Neural cell (in vitro differentiated cells): ENCODE data around the gene CLEC18C. TPM values are rescaled to one million over a fixed set of nuclear protein-coding genes. Genes with fewer than 3 reads are reported as not detected.

ENCODE experiments used
- H2AFZ ChIP-seq: fragments of 200-600, 300-800 bp; sonication (generic), shearing (Covaris generic); 2 replicates; pipeline ENCODE4 v1.6.0; 2014; ENCODE audit warnings: low read depth, mild to moderate bottlenecking, antibody characterized with exemption, low read length, moderate library complexity
- H3F3A ChIP-seq: fragments of 200-600 bp; shearing (Covaris generic); 2 replicates; pipeline ENCODE4 v1.6.1; 2016; ENCODE audit warnings: mild to moderate bottlenecking, moderate library complexity, mixed read lengths, antibody characterized with exemption, low read length; ENCODE audit not compliant: insufficient read depth, poor library complexity, severe bottlenecking
- H3K27ac ChIP-seq: fragments of 200-600, 300-800 bp; sonication (generic), shearing (Covaris generic); 2 replicates; pipeline ENCODE4 v1.5.1; 2014; ENCODE audit warnings: mild to moderate bottlenecking, low read length, moderate library complexity
- H3K27me3 ChIP-seq: fragments of 300-800, 200-600 bp; sonication (generic), shearing (Covaris generic); 2 replicates; pipeline ENCODE4 v1.6.0; 2014; ENCODE audit warnings: mild to moderate bottlenecking, low read depth, low read length, moderate library complexity; ENCODE audit not compliant: insufficient read depth
- H3K36me3 ChIP-seq: fragments of 300-800, 200-600 bp; sonication (generic), shearing (Covaris generic); 2 replicates; pipeline ENCODE4 v1.5.1; 2014; ENCODE audit warnings: mild to moderate bottlenecking, antibody characterized with exemption, low read length, moderate library complexity; ENCODE audit not compliant: insufficient read depth
- H3K4me2 ChIP-seq: fragments of 300-800, 200-600 bp; sonication (generic), shearing (Covaris generic); 2 replicates; pipeline ENCODE4 v1.6.0; 2014; ENCODE audit warnings: mild to moderate bottlenecking, low read length
- H3K4me3 ChIP-seq: fragments of 300-800, 200-600 bp; sonication (generic), shearing (Covaris generic); 2 replicates; pipeline ENCODE4 v1.5.1; 2014; ENCODE audit warnings: mild to moderate bottlenecking, low read length, moderate library complexity
- H3K79me2 ChIP-seq: fragments of 200-600 bp; shearing (Covaris generic); replicated peaks from 2 replicates; pipeline ENCODE4 v1.6.0; 2014; ENCODE audit warnings: mild to moderate bottlenecking, low read length, moderate library complexity; ENCODE audit not compliant: insufficient read depth
- H3K9ac ChIP-seq: fragments of 300-800, 200-600 bp; sonication (generic), shearing (Covaris generic); 2 replicates; pipeline ENCODE4 v1.6.1; 2016; ENCODE audit warnings: mild to moderate bottlenecking, low read length, mixed read lengths
- H3K9me2 ChIP-seq: fragments of 200-600 bp; shearing (Covaris generic); 2 replicates; pipeline ENCODE4 v1.6.1; 2016; ENCODE audit warnings: mild to moderate bottlenecking, low read length, mixed read lengths; ENCODE audit not compliant: insufficient read depth
- H3K9me3 ChIP-seq: fragments of 200-600, 300-800 bp; sonication (generic), shearing (Covaris generic); 2 replicates; pipeline ENCODE4 v1.6.1; 2016; ENCODE audit warnings: mild to moderate bottlenecking, mixed run types, low read length, moderate library complexity, mixed read lengths
- H4K20me1 ChIP-seq: fragments of 200-600 bp; shearing (Covaris generic); 2 replicates; pipeline ENCODE4 v1.6.1; 2016; ENCODE audit warnings: mild to moderate bottlenecking, mixed run types; ENCODE audit not compliant: insufficient read depth
- CTCF ChIP-seq: fragments of 450-650 bp; IDR thresholded peaks from 2 replicates; pipeline ENCODE4 v1.5.1; 2014; ENCODE audit warnings: antibody characterized with exemption, mild to moderate bottlenecking, moderate library complexity; ENCODE audit not compliant: poor library complexity, severe bottlenecking
- EP300 ChIP-seq: fragments of 450-650 bp; conservative IDR thresholded peaks from 2 replicates; pipeline ENCODE4 v1.6.1; 2014; ENCODE audit warnings: antibody characterized with exemption, mild to moderate bottlenecking, moderate library complexity; ENCODE audit not compliant: poor library complexity, severe bottlenecking
- EZH2 ChIP-seq: fragments of 200-600, 300-800 bp; shearing (Covaris generic), sonication (generic); IDR thresholded peaks from 2 replicates; pipeline ENCODE4 v1.6.1; 2014; ENCODE audit warnings: antibody characterized with exemption, low read length, borderline replicate concordance, mild to moderate bottlenecking; ENCODE audit not compliant: insufficient read depth, poor library complexity, severe bottlenecking
- MXI1 ChIP-seq: fragments of 450-650 bp; conservative IDR thresholded peaks from 2 replicates; pipeline ENCODE4 v1.6.1; 2014; ENCODE audit warnings: antibody characterized with exemption, mild to moderate bottlenecking; ENCODE audit not compliant: poor library complexity, severe bottlenecking
- POLR2AphosphoS5 ChIP-seq: IDR thresholded peaks from 2 replicates; pipeline ENCODE4 v1.6.1; 2012
- RAD21 ChIP-seq: fragments of 450-650 bp; conservative IDR thresholded peaks from 2 replicates; pipeline ENCODE4 v1.6.1; 2014; ENCODE audit warnings: antibody characterized with exemption, mild to moderate bottlenecking, moderate library complexity
- REST ChIP-seq: IDR thresholded peaks from 2 replicates; pipeline ENCODE4 v1.6.1; 2012; ENCODE audit warnings: borderline replicate concordance
- SMC3 ChIP-seq: fragments of 450-650 bp; conservative IDR thresholded peaks from 2 replicates; pipeline ENCODE4 v1.6.1; 2014; ENCODE audit warnings: antibody characterized with exemption, mild to moderate bottlenecking, moderate library complexity; ENCODE audit not compliant: poor library complexity
- TAF1 ChIP-seq: IDR thresholded peaks from 2 replicates; pipeline ENCODE4 v1.6.1; 2012; ENCODE audit warnings: low read depth
- polyA plus RNA-seq: library from polyadenylated mRNA; depleted of rRNA; stranded (reverse); fragments of >200 nt; gene quantifications from 2 replicates; pipeline ENCODE4 v1.2.3, GENCODE V29; 2014

CLEC18C gene
- polyA plus RNA-seq, 1 donor from 2014 or later = 1.3 TPM

- TF ChIP-seq TAF1 (no peak), POLR2AphosphoS5 (no peak), CTCF (no peak), MXI1 (no peak), RAD21 (no peak), SMC3 (no peak), EP300 (no peak), EZH2 (no peak)
- Histone ChIP-seq H2AFZ (no peak overlapping the region), H3K4me2 (no peak overlapping the region), H3K36me3 (peaks cover 7% of the 10 kb centered on the region), H3K27ac (no peak overlapping the region), H3K9me2 (no peaks in the 10 kb centered on the region), H3K9me3 (no peaks in the 10 kb centered on the region), H3K9ac (no peak overlapping the region), H3K27me3 (no peaks in the 10 kb centered on the region), H4K20me1 (no peaks in the 10 kb centered on the region), H3K79me2 (no peaks in the 10 kb centered on the region), H3F3A (no peaks in the 10 kb centered on the region), H3K4me3 (no peak overlapping the region)
Observed at GRCh38 chr16:70160821-70161220, 12.8 kb upstream of the CLEC18C start.

- no peaks in the 10 kb centered on the region for H3K9me2 ChIP-seq
- no peaks in the 10 kb centered on the region for H3F3A ChIP-seq
- H3K4me3 ChIP-seq = no peak overlapping the region
- H3K9ac ChIP-seq = no peak overlapping the region
- H4K20me1 ChIP-seq = no peaks in the 10 kb centered on the region
- no peaks in the 10 kb centered on the region for H3K27me3 ChIP-seq
- H3K4me2 ChIP-seq = no peak overlapping the region
- no peak overlapping the region for H3K27ac ChIP-seq
- peaks cover 7% of the 10 kb centered on the region for H3K36me3 ChIP-seq
- no peaks in the 10 kb centered on the region for H3K79me2 ChIP-seq
- no peaks in the 10 kb centered on the region for H3K9me3 ChIP-seq
- no peak overlapping the region for H2AFZ ChIP-seq
- TF ChIP-seq TAF1 (no peak), CTCF (no peak), EP300 (no peak), POLR2AphosphoS5 (no peak), MXI1 (no peak), RAD21 (no peak), EZH2 (no peak), REST (no peak), SMC3 (no peak)
Observed at GRCh38 chr16:70161350-70161749, 12.2 kb upstream of the CLEC18C start.
